GM19395 (cell line): Measurements from ENCODE around the gene SHC1.

Source experiments
- ATAC-seq: cut with Tn5 transposase; IDR thresholded peaks from one replicate; pipeline ENCODE4 v1.9.1; 2021; ENCODE audit warnings: mild to moderate bottlenecking, moderate library complexity; ENCODE audit not compliant: unreplicated experiment

Gene SHC1

DNA sequence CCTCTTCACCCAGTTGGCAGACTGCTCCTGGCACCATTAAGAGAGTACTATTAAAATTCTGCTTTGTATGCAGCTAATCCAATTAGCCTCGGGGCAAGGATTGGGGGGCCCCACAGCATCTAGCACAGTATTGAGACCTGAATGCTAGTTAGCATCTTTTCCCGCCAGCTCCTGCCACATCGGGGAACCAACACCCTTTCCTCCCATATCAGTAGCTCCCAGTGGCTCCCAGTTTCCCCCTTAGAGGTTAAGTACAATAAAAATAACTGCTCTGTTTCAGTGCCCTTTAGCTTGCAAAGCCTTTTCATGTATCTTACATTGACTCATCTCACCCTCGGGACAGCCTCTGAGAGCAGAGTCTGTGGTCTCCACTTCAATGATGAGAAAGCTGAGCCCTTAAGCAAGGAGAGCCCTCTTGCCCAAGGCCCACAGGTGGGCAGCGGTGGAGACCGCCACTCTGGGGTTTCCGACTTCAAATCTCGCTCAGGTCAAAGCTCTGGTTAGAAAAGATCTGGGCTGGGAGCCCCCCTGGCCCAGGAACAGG lies 29.8 kb downstream of the SHC1 start:
- no peak for ATAC-seq

DNA sequence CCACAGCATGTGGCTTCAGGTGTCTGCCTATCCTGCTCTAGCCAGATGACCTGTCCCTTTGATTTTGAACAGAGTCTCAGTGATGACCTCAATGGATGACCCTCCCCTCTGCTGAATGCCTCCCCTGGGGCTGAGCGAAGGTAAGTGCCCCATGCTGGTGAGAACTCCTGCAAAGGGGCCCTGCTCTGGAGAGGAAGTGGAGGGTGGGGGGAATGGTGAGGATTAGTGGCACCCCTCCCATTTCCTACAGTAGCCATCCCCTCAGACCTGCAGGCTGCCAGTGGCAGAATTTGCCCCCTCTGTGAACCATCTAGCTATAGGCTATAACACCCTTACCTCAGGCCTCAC lies 30.4 kb downstream of the SHC1 start:
- no peak for ATAC-seq

DNA sequence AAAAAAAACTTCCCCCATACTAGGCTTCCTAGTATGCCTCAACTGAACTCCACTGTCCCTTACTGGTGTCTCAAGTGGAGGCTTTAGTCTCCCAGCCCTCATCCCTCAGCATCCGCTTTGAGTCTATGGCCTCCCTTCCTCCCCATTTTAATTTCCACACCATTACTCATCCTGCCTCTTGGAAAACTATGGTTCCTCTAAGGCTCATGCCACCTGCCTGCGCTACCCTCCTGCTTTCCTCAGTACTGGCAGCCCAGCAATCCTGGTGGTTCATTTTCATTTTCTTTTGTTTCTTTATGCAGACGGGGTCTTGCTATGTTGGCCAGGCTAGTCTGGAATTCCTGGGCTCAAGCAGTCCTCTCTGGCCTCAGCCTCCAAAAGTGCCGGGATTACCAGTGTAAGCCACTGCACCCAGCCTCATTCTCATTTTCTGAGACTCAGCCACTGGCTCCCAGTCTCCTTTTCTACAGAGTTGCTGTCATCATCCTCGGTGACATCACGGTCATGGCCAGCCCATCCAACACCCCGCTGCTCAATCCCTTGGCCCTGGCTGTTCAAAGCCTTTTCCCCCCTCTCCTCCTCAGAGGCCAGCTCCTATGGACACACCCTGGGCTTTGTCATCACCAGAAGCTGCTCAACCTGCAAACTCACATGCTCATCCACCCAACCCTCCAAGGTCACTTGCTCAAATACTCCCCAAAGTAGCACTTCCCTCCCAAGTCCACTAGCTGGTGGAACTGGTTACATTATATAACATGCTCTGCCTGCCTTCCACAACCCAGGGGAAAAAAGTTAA lies 31.7 kb downstream of the SHC1 start:
- no peak for ATAC-seq

DNA sequence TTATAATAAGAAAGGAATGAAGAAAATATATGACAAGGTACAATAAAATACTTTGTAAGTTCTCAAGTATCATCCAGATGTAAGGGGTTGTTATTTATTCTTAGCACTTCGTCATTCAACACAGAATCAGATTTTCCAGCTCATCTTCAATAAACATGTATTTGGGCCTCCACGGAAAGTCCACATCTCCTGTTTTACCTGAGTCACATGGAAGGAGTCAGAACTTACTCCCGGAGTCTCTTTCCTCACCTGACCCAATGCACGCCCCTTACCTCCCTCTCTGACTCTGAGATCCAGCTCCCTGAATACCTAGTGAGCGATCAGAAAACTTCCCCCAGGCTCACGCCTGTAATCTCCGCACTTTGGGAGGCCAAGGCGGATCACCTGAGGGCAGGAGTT lies 32.6 kb downstream of the SHC1 start:
- no peak for ATAC-seq

DNA sequence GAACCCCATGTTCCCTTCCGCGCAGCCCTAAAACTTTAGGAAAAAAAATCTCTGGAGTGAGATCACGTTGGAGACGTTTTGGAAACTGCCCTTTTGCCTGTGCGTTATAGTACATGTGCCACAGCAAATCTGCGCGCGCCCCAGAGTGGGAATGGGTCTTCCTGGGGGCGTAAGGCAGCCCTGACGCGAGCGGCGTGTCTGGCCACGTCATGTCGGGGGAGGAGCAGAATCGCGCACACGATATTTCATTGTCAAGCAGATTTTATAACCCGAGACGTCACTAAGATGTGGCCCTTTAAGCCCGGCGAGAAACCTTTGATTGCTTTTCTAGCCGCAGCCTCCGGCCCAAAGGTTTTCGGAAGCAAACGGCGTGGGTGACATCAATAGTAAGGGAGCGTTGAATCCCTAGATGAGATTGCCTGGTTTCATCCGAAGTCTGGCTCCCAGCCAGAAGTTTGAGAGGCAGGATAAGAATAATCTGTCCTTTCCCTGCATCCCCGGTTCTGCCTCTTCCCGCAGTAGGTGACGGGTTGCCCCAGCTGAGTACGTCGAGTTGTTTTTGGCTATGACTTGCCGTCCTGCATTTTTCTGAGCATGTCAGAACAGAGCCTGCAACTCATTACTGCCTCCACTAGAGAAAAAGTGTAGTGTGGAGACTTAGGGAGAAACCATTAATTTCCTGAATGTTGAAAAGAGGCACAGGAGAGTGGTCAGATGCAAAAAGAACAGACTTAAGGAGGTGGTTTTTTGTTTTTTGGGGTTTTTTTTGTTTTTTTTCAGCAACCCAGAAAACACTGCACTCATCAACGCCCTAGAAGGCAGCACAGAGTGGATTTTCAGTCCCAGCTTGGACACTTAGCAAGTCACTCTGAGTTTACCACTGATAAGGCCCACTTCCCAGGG lies 33.2 kb downstream of the SHC1 start:
- peak; percentile 60 for ATAC-seq

DNA sequence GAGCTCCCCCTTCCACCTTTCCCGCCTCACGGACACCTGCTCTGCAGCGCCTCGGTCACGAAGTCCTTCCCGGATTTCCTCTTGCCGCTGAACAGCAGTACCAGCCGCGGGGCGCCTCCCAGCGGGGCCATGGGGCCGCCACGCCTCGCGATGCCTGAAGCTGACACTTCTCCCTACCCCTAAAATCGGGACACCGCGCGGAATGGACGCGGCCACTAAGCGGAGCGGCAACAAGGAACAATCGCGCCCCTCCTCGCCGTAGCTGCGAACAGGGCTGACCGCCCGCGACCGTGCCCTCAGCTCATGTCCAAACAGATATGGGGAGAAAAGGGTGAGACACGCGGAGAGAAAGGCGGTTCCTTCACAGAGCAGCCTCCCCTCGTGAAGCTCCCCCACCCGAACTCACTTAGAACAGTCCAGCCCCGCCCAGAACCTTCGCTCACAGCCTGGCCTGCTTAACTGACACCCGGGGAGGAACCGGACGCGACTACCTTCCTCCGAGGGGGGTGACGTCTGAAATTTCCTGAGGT lies 33.9 kb downstream of the SHC1 start, which contains the start of gene PMVK:
TSS of gene PMVK (minus strand) at position 165 of the 530 bp plus-strand sequence. CDS start at position 131, 34 bp downstream.
- peak; percentile 79 for ATAC-seq

DNA sequence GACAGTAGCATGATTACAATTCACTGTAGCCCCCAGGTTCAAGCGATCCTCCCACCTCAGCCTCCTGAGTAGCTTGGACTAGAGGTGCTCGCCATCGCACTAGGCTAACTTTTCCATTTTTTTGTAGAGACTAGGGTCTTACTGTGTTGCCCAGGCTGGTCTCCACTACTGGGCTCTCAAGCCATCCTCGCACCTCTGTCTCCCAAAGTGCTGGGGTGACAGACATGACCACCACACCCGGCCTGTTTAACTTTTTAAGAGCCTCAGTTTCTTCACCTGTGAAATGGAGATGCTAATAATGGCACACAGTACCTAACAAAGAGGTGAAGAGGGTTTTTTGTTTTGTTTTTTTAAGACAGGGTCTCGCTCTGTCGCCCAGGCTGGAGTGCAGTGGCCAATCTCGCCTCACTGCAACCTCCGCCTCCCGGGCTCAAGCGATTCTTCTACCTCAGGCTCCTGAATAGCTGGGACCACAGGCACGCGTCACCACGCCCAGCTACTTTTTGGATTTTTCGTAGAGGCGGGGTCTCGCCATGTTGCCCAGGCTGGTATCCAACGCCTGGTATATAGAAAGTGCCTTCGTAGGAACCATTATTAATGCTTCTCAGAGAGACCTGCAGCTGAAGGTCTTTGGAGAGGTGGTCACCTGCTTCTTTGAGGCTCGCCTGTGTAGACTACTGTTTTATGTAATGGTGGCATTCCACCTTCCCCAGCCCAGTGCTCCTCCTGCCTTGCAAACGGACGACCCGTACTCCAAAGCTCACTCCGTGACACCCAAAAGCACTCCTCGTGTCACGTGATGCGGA lies 34.6 kb downstream of the SHC1 start:
- ATAC-seq = no peak

DNA sequence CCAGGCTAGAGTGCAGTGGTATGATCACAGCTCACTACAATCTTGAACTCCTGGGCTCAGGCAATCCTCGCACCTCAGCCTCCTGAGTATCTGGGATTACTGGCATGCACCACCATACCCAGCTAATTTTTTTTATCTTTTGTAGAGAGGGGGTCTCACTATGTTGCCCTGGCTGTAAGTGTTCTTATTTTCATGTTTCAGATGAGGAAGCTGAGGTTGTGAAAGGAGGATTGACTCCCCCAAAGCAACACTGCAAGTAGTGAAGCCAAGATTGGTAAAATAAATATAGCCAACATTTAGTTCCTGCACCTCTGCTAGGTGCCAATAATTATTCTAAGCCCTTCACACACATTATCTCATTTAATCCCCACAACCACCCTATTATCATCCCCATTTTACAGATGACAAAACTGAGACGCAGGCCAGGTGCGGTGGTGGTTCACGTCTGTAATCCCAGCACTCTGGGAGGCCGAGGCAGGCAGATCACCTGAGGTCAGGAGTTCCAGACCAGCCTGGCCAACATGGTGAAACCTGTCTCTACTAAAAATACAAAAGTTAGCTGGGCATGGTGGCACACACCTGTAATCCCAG lies 36.1 kb downstream of the SHC1 start:
- ATAC-seq = no peak

DNA sequence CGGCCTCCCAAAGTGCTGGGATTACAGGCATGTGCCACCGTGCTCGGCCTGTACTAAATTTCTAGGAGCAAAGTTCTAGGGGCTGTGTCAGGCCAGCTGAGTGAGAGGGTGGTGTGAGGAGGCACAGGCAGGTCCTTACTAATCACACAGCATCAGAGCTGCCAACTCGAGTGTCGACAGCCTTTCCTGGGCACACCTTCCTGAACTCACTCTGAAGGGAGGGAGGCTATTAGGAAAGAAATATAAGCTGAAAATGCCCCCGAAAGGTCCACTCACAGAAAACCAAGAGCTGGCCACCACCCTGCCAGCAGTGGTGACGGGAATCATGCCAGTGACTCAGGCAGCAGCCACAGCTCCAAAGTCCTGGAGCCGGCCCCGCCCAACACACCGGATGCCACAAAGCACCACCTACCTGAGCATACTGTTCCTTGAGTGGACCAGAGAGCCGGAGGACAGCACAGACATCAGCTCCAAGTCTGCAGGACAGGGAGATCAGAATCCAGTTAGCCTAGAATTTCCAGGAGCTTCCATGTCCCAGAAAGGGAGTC lies 38.5 kb downstream of the SHC1 start:
- no peak for ATAC-seq

DNA sequence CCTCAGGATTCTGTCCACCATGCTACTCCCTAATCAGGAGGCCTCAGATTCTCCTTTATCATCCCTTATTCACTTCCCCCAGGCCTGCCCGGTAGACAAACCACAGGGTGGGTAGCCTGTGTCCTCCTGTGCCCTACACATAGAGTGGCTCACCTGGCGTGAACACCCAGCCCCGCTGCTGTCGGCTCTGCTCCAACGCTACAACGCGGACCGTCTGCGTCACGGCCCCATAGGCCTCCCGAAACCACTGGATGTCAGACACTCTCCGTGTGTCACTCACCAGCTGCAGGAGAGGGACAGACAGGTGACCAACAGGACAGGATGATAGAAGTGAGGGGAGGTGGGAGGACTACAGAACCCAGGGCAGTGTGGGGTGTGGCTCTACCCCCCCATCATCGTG lies 44.3 kb downstream of the SHC1 start:
- no peak for ATAC-seq

DNA sequence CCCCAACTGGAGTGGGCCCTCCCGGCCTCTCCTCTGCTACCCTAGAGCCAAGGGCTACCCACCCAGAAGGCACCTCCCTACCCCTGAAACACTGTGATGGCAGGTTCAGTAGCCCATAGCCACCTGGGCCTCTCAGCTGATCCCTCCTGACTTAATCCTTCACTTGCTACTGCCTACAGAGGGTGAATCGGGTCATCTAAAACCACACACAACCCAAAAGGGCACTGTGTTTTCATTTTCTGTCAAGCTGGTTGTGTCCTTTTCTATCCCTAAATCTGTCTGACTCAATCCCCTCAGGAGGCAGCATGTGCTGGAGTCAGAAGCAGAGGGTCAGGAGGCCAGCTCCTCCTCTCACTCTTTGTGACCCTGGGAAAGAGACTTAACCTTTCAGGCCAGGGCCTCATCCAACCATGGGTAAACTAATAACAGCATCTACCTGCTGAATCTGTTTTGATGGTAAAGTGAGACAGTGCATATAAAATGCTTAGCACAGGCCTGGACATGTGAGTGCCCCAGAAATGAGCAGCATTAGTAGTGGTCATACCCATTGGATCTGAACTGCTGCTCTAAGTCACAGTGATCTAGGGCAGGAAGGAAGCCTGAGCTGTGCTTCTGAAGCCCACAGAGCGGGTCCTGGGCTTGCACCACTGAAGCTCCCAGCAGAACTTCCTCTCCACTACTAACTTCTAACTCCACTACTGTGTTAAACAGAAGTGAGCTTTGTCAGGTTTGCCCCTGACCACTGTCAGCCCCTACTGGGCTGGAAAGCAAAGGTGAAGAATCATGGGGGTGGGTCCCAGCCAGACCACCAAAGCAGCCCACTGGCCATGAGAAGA lies 45.0 kb downstream of the SHC1 start:
- ATAC-seq = no peak

DNA sequence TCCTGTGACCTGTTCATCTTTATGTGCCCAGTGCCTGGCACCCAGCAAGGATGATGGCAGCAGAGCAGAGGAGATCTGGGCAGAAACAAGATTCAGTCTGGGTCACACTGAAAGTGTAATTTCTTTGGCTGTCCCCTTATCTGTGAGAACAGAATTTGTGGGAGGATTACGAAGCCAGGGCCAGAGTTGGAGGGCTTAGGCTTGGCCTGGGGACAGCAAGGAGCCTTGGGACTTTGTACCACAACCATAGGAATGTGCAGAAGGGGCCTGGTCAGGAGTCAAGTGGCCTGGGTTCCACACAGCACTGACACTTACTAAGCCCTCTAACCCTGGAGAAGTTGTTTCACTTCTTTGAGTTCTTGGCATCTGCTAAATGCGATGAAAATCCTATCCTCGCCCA lies 46.9 kb downstream of the SHC1 start:
- ATAC-seq = no peak

DNA sequence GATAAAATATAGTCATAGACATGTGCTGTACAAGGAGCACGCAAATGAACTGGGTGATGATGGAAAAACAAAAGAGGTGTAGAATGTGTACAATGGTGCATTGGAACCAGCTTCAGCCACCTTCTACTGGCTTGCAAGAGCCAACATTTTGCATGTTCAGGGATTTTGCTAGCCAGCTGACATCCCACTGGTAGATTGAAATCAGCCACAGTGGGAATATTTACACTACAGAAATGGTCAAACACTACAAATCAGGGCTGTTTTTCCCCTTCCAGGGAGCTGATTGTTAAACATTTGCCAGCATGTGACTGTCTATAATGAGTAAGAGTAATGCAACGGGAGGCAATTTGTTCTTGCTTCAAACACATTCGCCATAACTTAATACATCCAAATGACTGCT lies 57.3 kb downstream of the SHC1 start:
- ATAC-seq = no peak

DNA sequence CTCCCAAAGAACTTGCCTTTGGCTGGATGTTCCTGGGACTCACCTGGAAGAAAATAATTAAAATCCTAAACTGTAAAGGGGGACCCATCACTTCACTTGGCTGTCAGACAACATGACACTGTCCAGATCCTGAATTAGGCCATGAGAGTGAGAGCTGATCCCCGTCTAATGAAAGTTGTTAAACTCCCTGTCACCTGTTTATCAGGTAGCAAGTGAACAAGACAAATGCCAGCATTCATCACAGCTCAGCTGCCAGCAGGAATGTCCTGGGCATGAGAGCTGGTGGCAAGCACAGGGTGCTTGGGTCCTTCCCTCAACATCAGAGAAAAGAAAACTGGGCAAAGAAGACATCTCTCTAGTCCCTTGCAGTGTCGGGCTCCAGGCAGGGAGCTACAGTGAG lies 57.8 kb downstream of the SHC1 start:
- no peak for ATAC-seq
